ENCODE results near the gene MPI.
A peak's percentile ranks its signal among the peaks of the same experiment; 100 is the strongest.
"Not testable (repeated sequence)": the region's sequence is repeated elsewhere in the genome, so short reads cannot be mapped to it uniquely, and the experiment has no call there.

Gene MPI

GRCh38 chr15:74924525-74924924 lies 34.7 kb downstream of the MPI start:
- H3K27me3 ChIP-seq (ENCODE audit: control insufficient read depth, insufficient read depth, low read length, poor library complexity, severe bottlenecking): no peaks in the 10 kb centered on the region
- H3K4me3 ChIP-seq (ENCODE audit: insufficient read depth, low read depth, low read length): no peak overlapping the region
- no peaks in the 10 kb centered on the region for H3K9me3 ChIP-seq (ENCODE audit: control insufficient read depth, low read length)
- no peaks in the 10 kb centered on the region for H3K4me1 ChIP-seq (ENCODE audit: control insufficient read depth, insufficient read depth, low read length)
- H3K36me3 ChIP-seq (ENCODE audit: control insufficient read depth, insufficient read depth, low read length): peaks cover 23% of the 10 kb centered on the region
- 100% methylated on average over 3 of the region's 3 CpGs for WGBS, 2 experiments
- no peak overlapping the region for H3K27ac ChIP-seq (ENCODE audit: insufficient read depth, low read depth, low read length, poor library complexity, severe bottlenecking)

- Histone ChIP-seq H3K27me3 (ENCODE audit: control insufficient read depth, insufficient read depth, low read length, poor library complexity, severe bottlenecking) (no peaks in the 10 kb centered on the region), H3K27ac (ENCODE audit: insufficient read depth, low read depth, low read length, poor library complexity, severe bottlenecking) (no peak overlapping the region), H3K9me3 (ENCODE audit: control insufficient read depth, low read length) (no peaks in the 10 kb centered on the region), H3K4me3 (ENCODE audit: insufficient read depth, low read depth, low read length) (no peak overlapping the region), H3K36me3 (ENCODE audit: control insufficient read depth, insufficient read depth, low read length) (peaks cover 4% of the 10 kb centered on the region), H3K4me1 (ENCODE audit: control insufficient read depth, insufficient read depth, low read length) (no peaks in the 10 kb centered on the region)
- WGBS, 2 experiments: 95 to 96% methylated on average over 5 of the region's 5 CpGs
Measured at GRCh38 chr15:74928771-74929198, 38.9 kb downstream of the MPI start.

- Histone ChIP-seq H3K27ac (ENCODE audit: insufficient read depth, low read depth, low read length, poor library complexity, severe bottlenecking) (no peak overlapping the region), H3K27me3 (ENCODE audit: control insufficient read depth, insufficient read depth, low read length, poor library complexity, severe bottlenecking) (no peaks in the 10 kb centered on the region), H3K4me3 (ENCODE audit: insufficient read depth, low read depth, low read length) (no peak overlapping the region), H3K4me1 (ENCODE audit: control insufficient read depth, insufficient read depth, low read length) (no peaks in the 10 kb centered on the region), H3K9me3 (ENCODE audit: control insufficient read depth, low read length) (no peaks in the 10 kb centered on the region), H3K36me3 (ENCODE audit: control insufficient read depth, insufficient read depth, low read length) (peaks cover 4% of the 10 kb centered on the region)
- WGBS, 2 experiments: 89 to 90% methylated on average over 2 of the region's 2 CpGs
Measured at GRCh38 chr15:74933573-74933972, 43.7 kb downstream of the MPI start.

- H3K4me1 ChIP-seq (ENCODE audit: control insufficient read depth, insufficient read depth, low read length); H3K4me3 ChIP-seq (ENCODE audit: insufficient read depth, low read depth, low read length); H3K9me3 ChIP-seq (ENCODE audit: control insufficient read depth, low read length); H3K36me3 ChIP-seq (ENCODE audit: control insufficient read depth, insufficient read depth, low read length); H3K27me3 ChIP-seq (ENCODE audit: control insufficient read depth, insufficient read depth, low read length, poor library complexity, severe bottlenecking); H3K27ac ChIP-seq (ENCODE audit: insufficient read depth, low read depth, low read length, poor library complexity, severe bottlenecking): not testable (repeated sequence)
- 71 to 79% methylated on average over 2 to 3 of the region's 3 CpGs for whole genome bisulfite sequencing, 2 experiments
Measured at GRCh38 chr15:74935193-74935592, 45.4 kb downstream of the MPI start.

GRCh38 chr15:74937272-74937589 lies 47.4 kb downstream of the MPI start:
- Histone ChIP-seq H3K9me3 (ENCODE audit: control insufficient read depth, low read length) (no peaks in the 10 kb centered on the region), H3K4me3 (ENCODE audit: insufficient read depth, low read depth, low read length) (peak overlapping the region; percentile 89), H3K27me3 (ENCODE audit: control insufficient read depth, insufficient read depth, low read length, poor library complexity, severe bottlenecking) (no peaks in the 10 kb centered on the region), H3K27ac (ENCODE audit: insufficient read depth, low read depth, low read length, poor library complexity, severe bottlenecking) (peak overlapping the region; percentile 89), H3K4me1 (ENCODE audit: control insufficient read depth, insufficient read depth, low read length) (no peaks in the 10 kb centered on the region), H3K36me3 (ENCODE audit: control insufficient read depth, insufficient read depth, low read length) (no peaks in the 10 kb centered on the region)
- WGBS, 2 experiments: 1% methylated on average over 18 of the region's 18 CpGs

GRCh38 chr15:74937590-74938371 lies 47.9 kb downstream of the MPI start, which contains the start of gene COX5A:
COX5A (minus strand) TSS chr15:74938073; CDS start chr15:74938014, 59 bp downstream.
- no peaks in the 10 kb centered on the region for H3K27me3 ChIP-seq (ENCODE audit: control insufficient read depth, insufficient read depth, low read length, poor library complexity, severe bottlenecking)
- H3K4me3 ChIP-seq (ENCODE audit: insufficient read depth, low read depth, low read length): peak within 1 kb of the TSS; percentile 89
- H3K36me3 ChIP-seq (ENCODE audit: control insufficient read depth, insufficient read depth, low read length): no peaks in the 10 kb centered on the region
- WGBS, 2 experiments: 0% methylated on average over 85 of the region's 85 CpGs
- H3K4me1 ChIP-seq (ENCODE audit: control insufficient read depth, insufficient read depth, low read length): no peaks in the 10 kb centered on the region
- H3K27ac ChIP-seq (ENCODE audit: insufficient read depth, low read depth, low read length, poor library complexity, severe bottlenecking): peak within 1 kb of the TSS; percentile 89
- H3K9me3 ChIP-seq (ENCODE audit: control insufficient read depth, low read length): no peaks in the 10 kb centered on the region

- WGBS, 2 experiments: 51 to 52% methylated on average over 7 of the region's 7 CpGs
Measured at GRCh38 chr15:74950078-74950908, 60.5 kb downstream of the MPI start.

GRCh38 chr15:74951006-74951405 lies 61.2 kb downstream of the MPI start:
- Histone ChIP-seq H3K4me3 (ENCODE audit: insufficient read depth, low read depth, low read length) (no peak overlapping the region), H3K9me3 (ENCODE audit: control insufficient read depth, low read length) (no peaks in the 10 kb centered on the region), H3K4me1 (ENCODE audit: control insufficient read depth, insufficient read depth, low read length) (peaks cover 17% of the 10 kb centered on the region), H3K27me3 (ENCODE audit: control insufficient read depth, insufficient read depth, low read length, poor library complexity, severe bottlenecking) (peaks cover 16% of the 10 kb centered on the region), H3K27ac (ENCODE audit: insufficient read depth, low read depth, low read length, poor library complexity, severe bottlenecking) (no peak overlapping the region), H3K36me3 (ENCODE audit: control insufficient read depth, insufficient read depth, low read length) (no peaks in the 10 kb centered on the region)
- 75 to 76% methylated on average over 3 of the region's 3 CpGs for WGBS, 2 experiments

More at GRCh38 chr15:74950078-74950908, 60.5 kb downstream of the MPI start:
- no peak overlapping the region for H3K27ac ChIP-seq (ENCODE audit: insufficient read depth, low read depth, low read length, poor library complexity, severe bottlenecking)
- peaks cover 9% of the 10 kb centered on the region for H3K27me3 ChIP-seq (ENCODE audit: control insufficient read depth, insufficient read depth, low read length, poor library complexity, severe bottlenecking)
- no peak overlapping the region for H3K4me3 ChIP-seq (ENCODE audit: insufficient read depth, low read depth, low read length)
- H3K36me3 ChIP-seq (ENCODE audit: control insufficient read depth, insufficient read depth, low read length): no peaks in the 10 kb centered on the region
- H3K9me3 ChIP-seq (ENCODE audit: control insufficient read depth, low read length): no peaks in the 10 kb centered on the region
- H3K4me1 ChIP-seq (ENCODE audit: control insufficient read depth, insufficient read depth, low read length): peaks cover 10% of the 10 kb centered on the region

Data from ectodermal cell (in vitro differentiated cells).